ENCODE results near the gene LINC00237.

DNA sequence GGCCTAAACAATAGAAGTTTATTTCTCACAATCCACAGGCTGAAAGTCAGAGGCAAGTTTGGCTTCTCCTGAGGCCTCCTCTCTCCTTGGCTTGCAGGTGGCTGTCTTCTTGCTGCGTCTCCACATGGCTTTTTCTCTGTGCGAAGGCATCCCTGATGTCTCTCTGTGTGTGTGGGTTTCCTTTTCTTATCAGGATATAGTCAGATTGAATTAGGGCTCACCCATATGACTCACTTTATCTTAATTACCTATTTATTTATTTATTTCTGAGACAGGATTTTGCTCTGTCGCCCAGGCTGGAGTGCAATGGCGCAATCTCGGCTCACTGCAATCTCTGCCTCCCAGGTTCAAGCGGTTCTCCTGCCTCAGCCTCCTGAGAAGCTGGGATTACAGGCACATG is 30.7 kb downstream of the LINC00237 start:
- TF ChIP-seq, protein P1, sequence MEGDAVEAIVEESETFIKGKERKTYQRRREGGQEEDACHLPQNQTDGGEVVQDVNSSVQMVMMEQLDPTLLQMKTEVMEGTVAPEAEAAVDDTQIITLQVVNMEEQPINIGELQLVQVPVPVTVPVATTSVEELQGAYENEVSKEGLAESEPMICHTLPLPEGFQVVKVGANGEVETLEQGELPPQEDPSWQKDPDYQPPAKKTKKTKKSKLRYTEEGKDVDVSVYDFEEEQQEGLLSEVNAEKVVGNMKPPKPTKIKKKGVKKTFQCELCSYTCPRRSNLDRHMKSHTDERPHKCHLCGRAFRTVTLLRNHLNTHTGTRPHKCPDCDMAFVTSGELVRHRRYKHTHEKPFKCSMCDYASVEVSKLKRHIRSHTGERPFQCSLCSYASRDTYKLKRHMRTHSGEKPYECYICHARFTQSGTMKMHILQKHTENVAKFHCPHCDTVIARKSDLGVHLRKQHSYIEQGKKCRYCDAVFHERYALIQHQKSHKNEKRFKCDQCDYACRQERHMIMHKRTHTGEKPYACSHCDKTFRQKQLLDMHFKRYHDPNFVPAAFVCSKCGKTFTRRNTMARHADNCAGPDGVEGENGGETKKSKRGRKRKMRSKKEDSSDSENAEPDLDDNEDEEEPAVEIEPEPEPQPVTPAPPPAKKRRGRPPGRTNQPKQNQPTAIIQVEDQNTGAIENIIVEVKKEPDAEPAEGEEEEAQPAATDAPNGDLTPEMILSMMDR (IDR thresholded peaks at IDR 0.05): no peak
- TF ChIP-seq POLR2AphosphoS5 (IDR thresholded peaks at IDR 0.05): no peak
- no peak for TF ChIP-seq EP300 (IDR thresholded peaks at IDR 0.05)
